Esophagus muscularis mucosa (tissue), 4 donors: Measurements from ENCODE around the gene PTPN4.

Experiments used
- EP300 ChIP-seq: sonication (generic); formaldehyde crosslinking; IDR thresholded peaks from one replicate; pipeline ENCODE4 v1.6.1; 2017; ENCODE audit warnings: antibody characterized with exemption
- POLR2A ChIP-seq: fragments of 450-650 bp; IDR thresholded peaks from one replicate; pipeline ENCODE4 v1.6.1; 2017; ENCODE audit warnings: antibody characterized with exemption, moderate library complexity, mild to moderate bottlenecking, low read depth
- TF ChIP-seq, protein P1 (sequence below), 3 experiments: fragments of 200-600 bp in 2 of 3; fragments of 450-650 bp in 1 of 3; sonication (generic) in 2 of 3; IDR thresholded peaks; one replicate each; pipeline ENCODE4 v1.5.1; 2017 to 2019; ENCODE audit warnings: antibody characterized with exemption in 3 of 3, mild to moderate bottlenecking in 2 of 3, moderate library complexity in 1 of 3

DNA sequence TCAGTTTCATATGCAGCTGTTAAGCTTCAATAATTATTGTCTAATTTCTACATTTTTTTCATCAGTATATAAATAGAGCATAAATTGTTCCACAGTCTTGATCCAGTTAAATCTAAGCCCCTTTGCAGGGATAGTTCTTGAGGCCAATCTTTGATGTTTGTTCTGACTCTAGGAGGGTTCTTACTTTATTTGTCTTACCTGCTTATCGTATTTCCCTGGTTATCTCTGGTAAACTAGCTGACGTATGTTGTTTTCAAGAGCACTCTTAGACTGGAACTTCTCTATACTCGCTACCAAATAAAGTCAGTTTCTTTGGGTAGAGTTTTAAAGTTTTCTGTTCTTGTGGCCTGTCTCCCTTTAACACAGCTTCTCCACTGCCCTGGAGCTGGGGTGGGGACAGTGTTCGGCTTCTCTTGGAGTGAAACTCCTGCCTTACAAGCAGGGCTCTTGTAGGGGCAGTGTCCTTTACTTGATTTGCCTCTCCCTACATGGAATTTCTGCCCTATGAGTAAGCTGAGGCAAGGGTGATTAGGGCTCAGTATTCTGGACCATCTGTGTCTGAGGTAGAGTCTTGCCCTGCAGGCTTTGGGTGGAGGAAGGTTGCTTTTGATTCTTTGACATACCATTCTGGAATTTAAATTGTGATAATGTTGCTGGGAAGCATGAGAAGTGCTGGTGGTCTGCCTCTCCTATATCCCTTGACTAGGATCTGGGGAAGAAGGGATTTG lies 90.3 kb downstream of the PTPN4 start:
- TF ChIP-seq, protein P1, sequence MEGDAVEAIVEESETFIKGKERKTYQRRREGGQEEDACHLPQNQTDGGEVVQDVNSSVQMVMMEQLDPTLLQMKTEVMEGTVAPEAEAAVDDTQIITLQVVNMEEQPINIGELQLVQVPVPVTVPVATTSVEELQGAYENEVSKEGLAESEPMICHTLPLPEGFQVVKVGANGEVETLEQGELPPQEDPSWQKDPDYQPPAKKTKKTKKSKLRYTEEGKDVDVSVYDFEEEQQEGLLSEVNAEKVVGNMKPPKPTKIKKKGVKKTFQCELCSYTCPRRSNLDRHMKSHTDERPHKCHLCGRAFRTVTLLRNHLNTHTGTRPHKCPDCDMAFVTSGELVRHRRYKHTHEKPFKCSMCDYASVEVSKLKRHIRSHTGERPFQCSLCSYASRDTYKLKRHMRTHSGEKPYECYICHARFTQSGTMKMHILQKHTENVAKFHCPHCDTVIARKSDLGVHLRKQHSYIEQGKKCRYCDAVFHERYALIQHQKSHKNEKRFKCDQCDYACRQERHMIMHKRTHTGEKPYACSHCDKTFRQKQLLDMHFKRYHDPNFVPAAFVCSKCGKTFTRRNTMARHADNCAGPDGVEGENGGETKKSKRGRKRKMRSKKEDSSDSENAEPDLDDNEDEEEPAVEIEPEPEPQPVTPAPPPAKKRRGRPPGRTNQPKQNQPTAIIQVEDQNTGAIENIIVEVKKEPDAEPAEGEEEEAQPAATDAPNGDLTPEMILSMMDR (IDR thresholded peaks at IDR 0.05): no peak
- TF ChIP-seq POLR2A (no peak), EP300 (no peak)
